Left lung (tissue), 10 donors: ENCODE results near the gene TECRL. TPM values are rescaled to one million over a fixed set of nuclear protein-coding genes. Genes with fewer than 3 reads are reported as not detected.

ENCODE experiments used
- ATAC-seq: fragments of 200-7000 bp; cut with Tn5 transposase; one replicate; pipeline ENCODE4 v1.9.1; 2020; ENCODE audit warnings: moderate library complexity
- DNase-seq, 4 donors: peaks; one replicate each; pipeline ENCODE4 v3.0.0-alpha.2; 2013 to 2020
- H3K27ac ChIP-seq, 2 donors: fragments of 200-600 bp; sonication (generic) in 1 of 2; one replicate each; pipeline versions ENCODE4 v1.5.0 to v1.8.0; 2020 to 2021
- H3K27me3 ChIP-seq, 2 donors: fragments of 200-600 bp; sonication (generic) in 1 of 2; one replicate each; pipeline versions ENCODE4 v1.5.0 to v1.8.0; 2020 to 2021
- H3K36me3 ChIP-seq, 2 donors: fragments of 200-600 bp; sonication (generic) in 1 of 2; one replicate each; pipeline versions ENCODE4 v1.5.0 to v1.8.0; 2020 to 2021
- H3K4me1 ChIP-seq, 2 donors: fragments of 200-600 bp; one replicate each; pipeline ENCODE4 v1.8.0; 2021
- H3K4me3 ChIP-seq, 2 donors: fragments of 200-600 bp; sonication (generic) in 1 of 2; one replicate each; pipeline versions ENCODE4 v1.5.0 to v1.8.0; 2020 to 2021; ENCODE audit warnings: mild to moderate bottlenecking in 1 of 2
- H3K9me3 ChIP-seq, 2 donors: fragments of 200-600 bp; sonication (generic) in 1 of 2; one replicate each; pipeline versions ENCODE4 v1.5.0 to v1.8.0; 2020 to 2021
- intact Hi-C, 2 donors: fragments of 100-400 bp; cut with DNase I; formaldehyde crosslinking; loops; one replicate each; pipeline versions ENCODE4 v1.11.2 to v1.14.2; 2022
- polyA plus RNA-seq, 6 donors: library from polyadenylated mRNA; unstranded; fragments of 120-200 nt; gene quantifications; one replicate each; pipeline ENCODE4 v1.2.1, GENCODE V29; 2013; ENCODE audit not compliant: insufficient read length in 6 of 6
- total RNA-seq, 2 donors: library from RNA; stranded (reverse); fragmentation: NEBNext Ultra II Directional; extraction: Animal tissue kit (Norgen Biotek cat#: 25700); gene quantifications; one replicate each; pipeline ENCODE4 v1.2.1, GENCODE V29; 2021
- TF ChIP-seq, protein P1 (sequence below), 2 donors: fragments of 200-600 bp; sonication (generic) in 1 of 2; IDR thresholded peaks; one replicate each; pipeline versions ENCODE4 v1.5.0 to v1.8.0; 2021; ENCODE audit warnings: antibody characterized with exemption in 2 of 2
- donor health status: DM: no; HTN: yes; CAD: no.
- donor health status: DM: no; HTN: no; CAD: no.

TECRL gene
- total and polyA plus RNA-seq, 8 donors = 0.04 to 0.65 (median 0.23) TPM; not detected in 4

DNA sequence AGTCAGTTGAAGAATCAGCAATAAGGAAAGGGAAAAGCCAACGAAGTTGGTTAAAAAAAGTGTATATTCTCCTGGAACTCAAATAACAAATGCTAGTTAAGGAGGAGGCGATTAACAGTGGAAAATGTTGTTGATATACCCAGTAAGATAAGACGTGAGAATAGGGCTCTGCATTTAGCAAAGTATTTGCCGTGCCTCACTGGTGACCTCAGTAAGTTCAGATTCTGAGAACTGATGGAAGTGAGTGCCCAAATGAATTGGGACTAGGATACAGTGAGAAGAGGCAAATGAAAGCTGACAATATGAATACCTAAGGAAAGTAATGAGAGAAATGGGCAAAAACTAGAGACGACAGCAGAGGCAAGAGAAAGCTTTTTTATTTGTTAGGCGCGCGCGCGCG lies 3.5 kb downstream of the TECRL start:
- intact Hi-C loops = no loop called here

DNA sequence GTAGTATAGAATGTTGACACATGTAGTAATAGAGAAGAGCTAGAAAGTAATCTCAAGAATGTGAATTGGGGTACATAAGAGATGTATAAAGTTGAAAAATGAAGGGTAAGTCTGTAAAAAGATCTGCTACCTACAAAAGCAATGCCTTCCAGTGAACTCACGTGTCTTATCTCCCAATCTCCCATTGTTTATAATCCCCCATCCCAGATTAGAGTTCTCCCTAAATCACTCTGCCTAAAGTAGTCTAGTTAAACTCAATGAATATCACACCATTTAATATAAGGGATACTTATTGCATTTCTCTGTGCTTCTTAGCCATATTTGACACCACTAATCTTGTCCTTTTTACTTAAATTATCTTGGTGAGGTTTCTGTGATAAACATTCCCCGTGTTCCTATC lies 6.6 kb downstream of the TECRL start:
- intact Hi-C loops = no loop called here
- H3K36me3 ChIP-seq = no peaks in the 10 kb centered on the region
- H3K27ac ChIP-seq = no peak overlapping the region
- no peaks in the 10 kb centered on the region for H3K27me3 ChIP-seq
- no peak for ATAC-seq
- DNase-seq = no peak
- H3K9me3 ChIP-seq = peaks cover 0 to 2% of the 10 kb centered on the region in 2 donors
- H3K4me3 ChIP-seq = no peak overlapping the region
- TF ChIP-seq, protein P1, sequence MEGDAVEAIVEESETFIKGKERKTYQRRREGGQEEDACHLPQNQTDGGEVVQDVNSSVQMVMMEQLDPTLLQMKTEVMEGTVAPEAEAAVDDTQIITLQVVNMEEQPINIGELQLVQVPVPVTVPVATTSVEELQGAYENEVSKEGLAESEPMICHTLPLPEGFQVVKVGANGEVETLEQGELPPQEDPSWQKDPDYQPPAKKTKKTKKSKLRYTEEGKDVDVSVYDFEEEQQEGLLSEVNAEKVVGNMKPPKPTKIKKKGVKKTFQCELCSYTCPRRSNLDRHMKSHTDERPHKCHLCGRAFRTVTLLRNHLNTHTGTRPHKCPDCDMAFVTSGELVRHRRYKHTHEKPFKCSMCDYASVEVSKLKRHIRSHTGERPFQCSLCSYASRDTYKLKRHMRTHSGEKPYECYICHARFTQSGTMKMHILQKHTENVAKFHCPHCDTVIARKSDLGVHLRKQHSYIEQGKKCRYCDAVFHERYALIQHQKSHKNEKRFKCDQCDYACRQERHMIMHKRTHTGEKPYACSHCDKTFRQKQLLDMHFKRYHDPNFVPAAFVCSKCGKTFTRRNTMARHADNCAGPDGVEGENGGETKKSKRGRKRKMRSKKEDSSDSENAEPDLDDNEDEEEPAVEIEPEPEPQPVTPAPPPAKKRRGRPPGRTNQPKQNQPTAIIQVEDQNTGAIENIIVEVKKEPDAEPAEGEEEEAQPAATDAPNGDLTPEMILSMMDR (IDR thresholded peaks at IDR 0.05) = no peak
- H3K4me1 ChIP-seq = no peaks in the 10 kb centered on the region

More for the DNA sequence above, 3.5 kb downstream of the TECRL start:
- H3K27me3 ChIP-seq = no peaks in the 10 kb centered on the region
- H3K27ac ChIP-seq = no peak overlapping the region
- ATAC-seq = no peak
- H3K4me3 ChIP-seq = no peak overlapping the region
- no peak for DNase-seq
- TF ChIP-seq, protein P1 (IDR thresholded peaks at IDR 0.05) = no peak
- no peaks in the 10 kb centered on the region for H3K36me3 ChIP-seq
- no peaks in the 10 kb centered on the region for H3K9me3 ChIP-seq
- no peaks in the 10 kb centered on the region for H3K4me1 ChIP-seq

DNA sequence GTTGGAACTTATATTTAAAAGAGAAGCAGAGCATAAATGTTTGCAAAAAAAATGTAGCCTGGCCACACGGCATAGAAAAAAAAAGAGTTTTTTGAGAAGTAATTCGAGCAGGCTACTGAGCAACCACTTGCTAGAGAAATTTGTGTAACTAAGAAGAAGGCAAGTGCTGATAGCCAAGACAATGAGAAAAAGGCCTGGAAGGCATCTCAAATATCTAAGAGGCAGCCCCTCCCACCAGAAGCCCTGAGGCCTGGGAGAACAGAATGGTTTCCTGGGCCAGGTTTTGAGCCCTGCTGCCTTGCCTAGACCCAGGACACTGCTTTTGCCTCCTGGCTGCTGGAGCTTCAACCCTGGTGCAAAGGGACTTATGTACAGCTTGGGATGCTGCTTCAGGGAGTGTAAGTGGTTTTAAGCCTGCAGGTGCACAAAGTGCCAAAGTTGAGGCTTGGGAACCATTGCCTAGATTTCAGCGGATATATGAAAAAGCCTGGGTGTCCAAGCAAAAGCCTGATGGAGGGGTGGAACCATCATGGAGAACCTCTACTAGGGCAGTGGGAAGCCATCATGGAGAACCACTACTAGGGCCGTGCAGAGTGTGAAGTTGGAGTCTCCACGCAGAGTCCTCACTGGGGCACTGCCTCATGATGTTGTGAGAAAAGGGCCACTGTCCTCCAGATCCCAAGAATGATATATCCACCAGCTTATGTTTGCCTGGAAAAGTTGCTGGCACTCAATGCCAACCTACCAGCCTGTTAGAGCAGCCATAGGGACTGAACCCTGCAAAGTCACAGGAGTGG lies 9.7 kb downstream of the TECRL start:
- TF ChIP-seq, protein P1 (IDR thresholded peaks at IDR 0.05) = no peak
- H3K27ac ChIP-seq = no peak overlapping the region
- H3K36me3 ChIP-seq = no peaks in the 10 kb centered on the region
- no peaks in the 10 kb centered on the region for H3K4me1 ChIP-seq
- no peaks in the 10 kb centered on the region for H3K27me3 ChIP-seq
- no peak overlapping the region for H3K4me3 ChIP-seq
- peaks cover 0 to 2% of the 10 kb centered on the region in 2 donors for H3K9me3 ChIP-seq
- DNase-seq (no peak), ATAC-seq (no peak)
- intact Hi-C loops = no loop called here

DNA sequence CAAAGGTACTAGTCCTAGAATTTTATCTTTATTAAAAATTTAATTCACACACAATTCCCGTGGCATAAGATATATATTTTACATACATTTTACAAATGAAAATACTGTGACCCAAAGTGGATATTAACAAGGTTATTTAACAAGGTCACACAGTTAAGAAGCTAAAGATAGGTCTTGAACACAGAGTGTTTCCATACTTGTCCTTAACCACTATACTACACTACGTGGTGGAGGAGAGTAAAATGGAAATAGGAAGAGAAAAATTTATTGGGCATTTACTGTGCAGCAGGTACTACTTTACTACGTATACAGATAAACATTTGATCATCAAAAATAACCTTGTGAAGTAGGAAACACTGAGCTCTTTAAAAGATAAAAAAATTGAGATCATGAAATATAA lies 14.8 kb downstream of the TECRL start:
- no peak for ATAC-seq
- DNase-seq = no peak
- H3K27ac ChIP-seq = no peak overlapping the region
- H3K4me3 ChIP-seq = no peak overlapping the region
- intact Hi-C loops = no loop called here
- H3K27me3 ChIP-seq = no peaks in the 10 kb centered on the region
- H3K4me1 ChIP-seq = no peaks in the 10 kb centered on the region
- no peaks in the 10 kb centered on the region for H3K9me3 ChIP-seq
- TF ChIP-seq, protein P1 (IDR thresholded peaks at IDR 0.05) = no peak
- H3K36me3 ChIP-seq = no peaks in the 10 kb centered on the region

DNA sequence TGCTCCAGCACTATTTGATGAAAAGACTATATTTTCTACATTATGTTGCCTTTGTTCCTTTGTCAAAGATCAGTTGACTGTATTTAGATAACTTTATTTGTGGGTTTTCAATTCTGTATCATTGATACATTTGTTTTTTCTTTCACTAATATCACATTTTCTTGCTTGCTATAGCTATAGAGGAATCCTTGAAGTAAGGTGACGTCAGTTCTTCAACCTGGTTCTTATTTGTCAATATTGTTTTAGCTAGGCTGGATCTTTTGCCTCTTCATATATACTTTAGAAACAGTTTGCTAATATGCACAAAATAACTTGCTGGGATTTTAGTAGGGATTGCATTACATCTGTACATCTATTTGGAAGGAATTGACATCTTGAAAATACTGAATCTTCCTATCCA lies 21.0 kb downstream of the TECRL start:
- H3K4me1 ChIP-seq = no peaks in the 10 kb centered on the region
- intact Hi-C loops = no loop called here
- no peaks in the 10 kb centered on the region for H3K9me3 ChIP-seq
- no peak overlapping the region for H3K27ac ChIP-seq
- DNase-seq (no peak), ATAC-seq (no peak)
- TF ChIP-seq, protein P1 (IDR thresholded peaks at IDR 0.05) = no peak
- H3K27me3 ChIP-seq = no peaks in the 10 kb centered on the region
- no peaks in the 10 kb centered on the region for H3K36me3 ChIP-seq
- no peak overlapping the region for H3K4me3 ChIP-seq
